22Rv1 (cell line): ENCODE data around the gene LINGO3.

ENCODE experiments used
- H3K27ac ChIP-seq: fragments of 450-650 bp; 2 replicates; pipeline ENCODE4 v1.5.1; 2017
- CTCF ChIP-seq: fragments of 450-650 bp; IDR thresholded peaks from 2 replicates; pipeline ENCODE4 v1.5.1; 2017; ENCODE audit warnings: mild to moderate bottlenecking
- ZFX ChIP-seq: fragments of 450-650 bp; IDR thresholded peaks from 2 replicates; pipeline ENCODE4 v1.6.1; 2017; ENCODE audit warnings: antibody characterized with exemption, borderline replicate concordance

The LINGO3 gene

GRCh38 chr19:2330255-2330631, 22.3 kb upstream of the LINGO3 start:
- H3K27ac ChIP-seq = peak overlapping the region; percentile 90; the same call in 1 of the 2 replicates
- TF ChIP-seq CTCF (no peak), ZFX (no peak)

- peak overlapping the region; percentile 90 for H3K27ac ChIP-seq
- no peak for TF ChIP-seq ZFX
- TF ChIP-seq CTCF = no peak
Measured at GRCh38 chr19:2329501-2329916, 21.6 kb upstream of the LINGO3 start.

- no peak for TF ChIP-seq ZFX
- no peak for TF ChIP-seq CTCF
- peak overlapping the region; percentile 90 for H3K27ac ChIP-seq
Measured at GRCh38 chr19:2329149-2329478, 21.2 kb upstream of the LINGO3 start.

GRCh38 chr19:2328401-2329148, 20.6 kb upstream of the LINGO3 start, which contains the start of the genes LSM7 and SPPL2B:
Gene LSM7 (minus strand): TSS chr19:2328586. CDS start chr19:2328566, 20 bp downstream.
Gene SPPL2B (plus strand): TSS chr19:2328684. CDS start chr19:2328710, 26 bp downstream.
- TF ChIP-seq CTCF (no peak), ZFX (no peak)
- H3K27ac ChIP-seq = peak within 1 kb of the TSS; percentile 90

GRCh38 chr19:2327773-2328400, 19.9 kb upstream of the LINGO3 start:
- H3K27ac ChIP-seq = peak overlapping the region; percentile 90
- TF ChIP-seq ZFX (no peak), CTCF (no peak)

- H3K27ac ChIP-seq = peak overlapping the region; percentile 90
- TF ChIP-seq ZFX = no peak
- TF ChIP-seq CTCF = no peak
Measured at GRCh38 chr19:2326699-2327360, 18.9 kb upstream of the LINGO3 start.
